Mammary epithelial cell (primary cell): ENCODE measurements around the gene DMAC2L.

Source experiments
- EZH2 ChIP-seq: IDR thresholded peaks from 2 replicates; pipeline ENCODE4 v1.6.1; 2012; ENCODE audit warnings: low read length, inconsistent platforms, borderline replicate concordance
- TF ChIP-seq, protein P1 (sequence below), 2 donors: IDR thresholded peaks in 1 of 2; conservative IDR thresholded peaks in 1 of 2; 2 replicates each; pipeline ENCODE4 v1.5.1; 2011 to 2012; ENCODE audit warnings: inconsistent platforms in 2 of 2, low read length in 2 of 2, mild to moderate bottlenecking in 2 of 2, control low read depth in 1 of 2, low read depth in 1 of 2; ENCODE audit not compliant: insufficient read depth in 1 of 2; ENCODE audit errors: extremely low read depth in 1 of 2

DNA sequence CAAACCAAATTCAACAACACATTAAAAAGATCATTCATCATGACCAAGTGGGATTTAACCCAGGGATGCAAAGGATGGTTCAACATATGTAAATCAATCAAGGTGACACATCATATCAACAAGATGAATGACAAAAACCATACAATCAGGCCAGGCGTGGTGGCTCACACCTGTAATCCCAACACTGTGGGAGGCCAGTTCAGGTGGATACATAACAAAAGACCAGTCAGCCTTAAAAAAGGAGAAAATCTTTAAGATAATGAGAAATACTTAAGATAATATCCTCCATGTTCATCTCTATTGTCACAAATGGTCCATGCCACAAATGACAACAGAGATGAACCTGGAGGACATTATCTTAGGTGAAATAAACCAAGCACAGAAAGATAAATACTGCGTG lies 12.5 kb upstream of the DMAC2L start:
- TF ChIP-seq, protein P1, sequence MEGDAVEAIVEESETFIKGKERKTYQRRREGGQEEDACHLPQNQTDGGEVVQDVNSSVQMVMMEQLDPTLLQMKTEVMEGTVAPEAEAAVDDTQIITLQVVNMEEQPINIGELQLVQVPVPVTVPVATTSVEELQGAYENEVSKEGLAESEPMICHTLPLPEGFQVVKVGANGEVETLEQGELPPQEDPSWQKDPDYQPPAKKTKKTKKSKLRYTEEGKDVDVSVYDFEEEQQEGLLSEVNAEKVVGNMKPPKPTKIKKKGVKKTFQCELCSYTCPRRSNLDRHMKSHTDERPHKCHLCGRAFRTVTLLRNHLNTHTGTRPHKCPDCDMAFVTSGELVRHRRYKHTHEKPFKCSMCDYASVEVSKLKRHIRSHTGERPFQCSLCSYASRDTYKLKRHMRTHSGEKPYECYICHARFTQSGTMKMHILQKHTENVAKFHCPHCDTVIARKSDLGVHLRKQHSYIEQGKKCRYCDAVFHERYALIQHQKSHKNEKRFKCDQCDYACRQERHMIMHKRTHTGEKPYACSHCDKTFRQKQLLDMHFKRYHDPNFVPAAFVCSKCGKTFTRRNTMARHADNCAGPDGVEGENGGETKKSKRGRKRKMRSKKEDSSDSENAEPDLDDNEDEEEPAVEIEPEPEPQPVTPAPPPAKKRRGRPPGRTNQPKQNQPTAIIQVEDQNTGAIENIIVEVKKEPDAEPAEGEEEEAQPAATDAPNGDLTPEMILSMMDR (conservative IDR thresholded peaks at IDR 0.05 in 1 of 2, IDR thresholded peaks at IDR 0.05 in 1 of 2; ENCODE audit: extremely low read depth in 1 of 2, insufficient read depth in 1 of 2, low read depth in 1 of 2, low read length in 2 of 2) = no peak
- no peak for TF ChIP-seq EZH2
